AG04449 (cell line): ENCODE results near the gene ZBTB32.

Experiments used
- CTCF ChIA-PET: fragments of 350-600 bp; formaldehyde crosslinking; extraction: SDS; loops from one replicate; lab custom pipeline; 2021; ENCODE audit warnings: antibody characterized with exemption; lab: Yijun Ruan, JAX
- POLR2A ChIA-PET: fragments of 400-600, 350-600 bp; formaldehyde crosslinking; extraction: SDS; loops from one replicate; lab custom pipeline; 2020; ENCODE audit warnings: antibody characterized with exemption, inconsistent platforms; lab: Yijun Ruan, JAX
- DNase-seq: peaks from one replicate; pipeline ENCODE4 v3.0.0-alpha.2; 2010; ENCODE audit warnings: low read depth, low spot score
- H3K4me3 ChIP-seq: 2 replicates; pipeline ENCODE4 v1.5.1; 2011; ENCODE audit warnings: low read depth, mild to moderate bottlenecking, control low read depth, low read length
- CTCF ChIP-seq: IDR thresholded peaks from one replicate; pipeline ENCODE4 v1.5.1; 2011; ENCODE audit warnings: mild to moderate bottlenecking, moderate library complexity, low read length, control low read depth, inconsistent platforms; ENCODE audit not compliant: insufficient read depth; ENCODE audit errors: missing control alignments

Gene ZBTB32

GRCh38 chr19:35716801-35717664 is 12.7 kb downstream of the ZBTB32 start:
- peak overlapping the region; percentile 85 for H3K4me3 ChIP-seq
- TF ChIP-seq CTCF: peak; percentile 84
- CTCF ChIA-PET: interaction anchor here (1.6 to 1.8 kb wide), 3 partner anchors 24 to 161 kb away, joined by 4 to 8 read pairs (median 4); no protein-coding TSS in a partner anchor
- POLR2A ChIA-PET: no interaction called here
- DNase-seq: peak; percentile 62

GRCh38 chr19:35717665-35718344 is 13.4 kb downstream of the ZBTB32 start, which contains the start of gene KMT2B:
TSS of gene KMT2B (plus strand) at chr19:35718003. CDS start at chr19:35718019, 16 bp downstream.
- ChIA-PET POLR2A (interaction anchor here (1.5 kb wide), 1 partner anchor 23 kb away, joined by 4 read pairs; no protein-coding TSS in a partner anchor), CTCF (interaction anchor here (1.1 to 1.8 kb wide), 4 partner anchors 10 to 30 kb away, joined by 3 to 8 read pairs (median 4); no protein-coding TSS in a partner anchor)
- DNase-seq: no peak
- H3K4me3 ChIP-seq: peak within 1 kb of the TSS; percentile 87
- TF ChIP-seq CTCF: no peak

- ChIA-PET CTCF (interaction anchor here (0.9 to 1.8 kb wide), 5 partner anchors 10 to 166 kb away, joined by 3 to 8 read pairs (median 4); no protein-coding TSS in a partner anchor), POLR2A (interaction anchor here (1.5 kb wide), 1 partner anchor 22 kb away, joined by 4 read pairs; no protein-coding TSS in a partner anchor)
- no peak for DNase-seq
- no peak for TF ChIP-seq CTCF
- peak overlapping the region; percentile 87 for H3K4me3 ChIP-seq
These were observed 14.1 kb downstream of the ZBTB32 start for GRCh38 chr19:35718345-35719041.

GRCh38 chr19:35719402-35720162 is 15.2 kb downstream of the ZBTB32 start:
- TF ChIP-seq CTCF: no peak
- H3K4me3 ChIP-seq: peak overlapping the region; percentile 87
- ChIA-PET POLR2A (interaction anchor here (1.5 kb wide), 1 partner anchor 21 kb away, joined by 4 read pairs; no protein-coding TSS in a partner anchor), CTCF (interaction anchor here (0.9 to 1.8 kb wide), 7 partner anchors 8 to 212 kb away, joined by 3 to 8 read pairs (median 3); no protein-coding TSS in a partner anchor)
- no peak for DNase-seq

GRCh38 chr19:35720163-35720524 is 15.8 kb downstream of the ZBTB32 start:
- no peak for TF ChIP-seq CTCF
- POLR2A ChIA-PET: no interaction called here
- no peak overlapping the region for H3K4me3 ChIP-seq
- CTCF ChIA-PET: interaction anchor here (1.2 to 1.4 kb wide), 4 partner anchors 12 to 211 kb away, joined by 3 read pairs; no protein-coding TSS in a partner anchor
- DNase-seq: no peak
